GM21825 (cell line): ENCODE results near the gene GLYATL1B.
"Not testable (repeated sequence)": the region's sequence is repeated elsewhere in the genome, so short reads cannot be mapped to it uniquely, and the experiment has no call there.

Source experiments
- ATAC-seq: cut with Tn5 transposase; IDR thresholded peaks from one replicate; pipeline ENCODE4 v1.9.1; 2021; ENCODE audit warnings: mild to moderate bottlenecking, moderate library complexity; ENCODE audit not compliant: unreplicated experiment

The GLYATL1B gene

DNA sequence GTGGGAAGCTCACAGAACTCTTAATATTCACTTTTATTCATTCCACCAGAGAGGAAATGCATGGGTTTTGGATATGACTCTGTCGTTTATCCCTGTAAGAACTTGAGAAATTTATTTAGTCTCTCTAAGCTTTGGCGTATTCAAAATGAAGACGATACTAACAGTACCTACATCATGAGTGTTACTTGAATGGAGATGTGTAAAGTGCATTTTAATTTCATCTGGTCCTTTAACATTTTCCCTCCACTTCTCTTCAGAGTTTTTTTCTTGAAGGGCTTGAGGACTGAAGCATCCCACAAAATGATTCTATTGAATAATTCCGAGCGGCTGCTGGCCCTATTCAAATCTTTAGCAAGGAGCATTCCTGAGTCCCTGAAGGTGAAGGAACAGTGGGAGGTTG lies at the start of gene GLYATL1B:
GLYATL1B (plus strand) TSS at position 301 of the 400 bp plus-strand sequence; CDS start at position 301, 0 bp downstream.
- ATAC-seq, result not testable (repeated sequence)

GRCh38 chr11:59036542-59036941 lies 49.6 kb upstream of the GLYATL1B start:
- ATAC-seq, result not testable (repeated sequence)

GRCh38 chr11:59037434-59037833 lies 48.7 kb upstream of the GLYATL1B start:
- ATAC-seq, result not testable (repeated sequence)

GRCh38 chr11:59040607-59041006 lies 45.5 kb upstream of the GLYATL1B start:
- ATAC-seq, result no peak

DNA sequence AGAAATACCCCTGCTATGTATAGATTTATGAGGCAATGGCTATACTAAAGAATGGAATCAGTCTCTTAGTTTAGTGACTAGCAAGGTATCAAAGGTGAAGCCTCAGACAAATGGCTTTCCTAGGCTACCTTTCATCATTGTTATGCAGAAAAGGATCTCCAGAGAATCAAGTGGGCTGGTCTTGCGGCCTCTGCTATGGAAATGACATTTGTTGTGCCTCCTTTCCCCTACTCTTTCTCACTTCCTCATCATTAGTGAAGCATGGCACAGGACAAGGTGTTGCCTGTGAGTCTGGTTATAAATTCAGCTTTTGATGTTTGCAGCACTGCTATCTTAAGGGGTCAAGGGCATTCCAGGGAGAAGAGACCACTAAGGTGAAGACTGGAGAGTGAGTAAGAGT lies 34.7 kb upstream of the GLYATL1B start:
- ATAC-seq, result peak; percentile 58

DNA sequence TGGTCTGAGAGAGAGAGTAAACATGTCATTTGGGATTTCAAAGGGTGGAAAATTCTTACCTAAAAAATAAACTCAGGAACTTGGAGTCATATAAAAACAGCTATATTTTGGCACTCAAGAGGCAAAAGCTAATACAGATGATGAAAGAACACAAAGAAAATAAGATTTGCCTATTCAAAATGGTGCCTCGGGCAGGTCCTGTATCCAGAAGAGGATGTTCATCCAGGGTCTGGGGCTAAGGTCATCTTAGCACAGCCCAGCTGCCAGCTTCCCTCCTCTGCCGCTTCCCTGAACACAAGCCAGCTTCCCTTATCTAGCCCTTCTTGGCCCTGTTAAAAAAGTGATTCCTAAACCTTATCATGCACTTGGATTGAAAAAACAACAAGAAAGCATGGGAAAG lies 33.8 kb upstream of the GLYATL1B start:
- not testable (repeated sequence) for ATAC-seq

DNA sequence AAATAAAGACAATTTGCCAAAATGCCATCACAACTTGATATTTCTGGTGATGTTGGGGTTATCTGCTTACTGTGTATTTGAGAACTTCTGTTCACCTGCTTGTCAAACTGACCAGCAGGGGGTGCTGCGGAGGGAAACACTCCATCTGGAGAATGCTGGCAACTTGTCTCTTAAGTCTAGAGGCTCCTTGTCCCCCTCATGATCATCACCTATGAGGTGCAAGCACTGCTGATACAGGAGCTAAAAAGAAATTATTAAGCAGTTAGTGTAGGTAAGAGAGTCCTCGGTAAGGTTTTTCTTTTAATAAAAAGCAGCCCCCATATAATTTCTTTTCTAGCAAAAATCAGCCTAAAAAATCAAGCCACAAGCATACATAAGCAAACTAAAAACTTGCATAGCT lies 32.7 kb upstream of the GLYATL1B start:
- ATAC-seq, result peak; percentile 51

DNA sequence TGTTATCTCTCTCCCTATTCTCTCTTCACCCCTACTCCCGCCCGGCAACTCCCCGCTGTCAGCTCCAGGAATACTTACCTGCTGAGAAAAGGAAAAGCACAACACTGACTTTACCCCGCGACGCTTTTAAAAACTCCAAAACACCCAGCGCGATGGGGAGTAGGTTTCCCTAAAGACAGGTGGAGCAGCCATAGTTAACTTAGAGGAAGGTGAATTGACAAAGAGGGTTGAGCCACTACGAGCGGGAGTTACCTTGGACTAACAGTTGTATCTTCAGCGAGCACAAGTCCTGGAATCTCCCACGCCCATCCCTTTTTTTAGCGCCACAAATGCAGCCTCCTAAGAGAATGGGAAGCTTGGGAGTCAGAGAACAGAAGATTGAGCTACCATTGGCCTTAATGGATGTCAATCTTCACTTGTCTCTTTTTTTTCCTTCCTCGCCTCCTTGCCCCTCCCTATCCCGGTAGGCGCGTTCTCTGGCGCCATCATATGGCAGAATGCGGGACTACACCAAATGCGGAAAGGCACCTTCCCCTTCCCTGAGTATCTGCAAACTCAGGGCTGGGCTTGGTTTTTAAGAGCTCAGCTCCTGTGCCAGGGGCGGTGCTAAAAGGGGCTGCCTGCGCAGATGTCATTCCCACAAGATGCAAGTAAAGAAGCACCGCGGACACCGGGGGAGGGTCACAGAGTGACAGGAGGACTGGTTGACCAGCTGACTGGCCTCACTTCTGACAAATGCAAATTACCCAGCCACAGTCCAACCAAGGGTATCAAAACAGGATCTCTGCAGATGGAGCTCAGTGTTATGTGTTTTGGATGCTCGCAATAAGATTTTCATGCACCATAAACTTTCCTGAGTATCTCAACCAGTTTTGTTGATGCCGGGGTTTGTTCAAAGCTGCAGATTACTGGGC lies 27.7 kb upstream of the GLYATL1B start:
- peak; percentile 89 for ATAC-seq

DNA sequence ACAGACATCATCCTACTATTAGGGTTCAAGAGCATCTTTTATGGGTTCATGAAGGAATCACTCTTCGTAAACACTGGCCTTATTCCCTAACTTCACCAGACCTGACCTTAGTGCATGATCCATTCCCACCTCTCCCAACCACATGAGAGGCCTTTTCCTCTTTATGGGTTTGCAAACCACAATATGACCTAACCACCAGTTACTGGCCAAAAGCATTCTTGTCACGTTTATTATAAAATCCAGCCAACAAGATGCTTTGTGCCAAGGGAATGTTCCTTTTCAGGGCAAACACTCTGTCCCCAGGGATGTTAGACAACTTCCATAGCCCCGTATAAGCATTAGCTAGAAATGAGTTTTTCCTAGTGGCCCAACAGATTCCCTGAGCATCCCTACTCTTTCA lies 26.0 kb upstream of the GLYATL1B start:
- ATAC-seq, result not testable (repeated sequence)

GRCh38 chr11:59062602-59063529 lies 23.2 kb upstream of the GLYATL1B start:
- no peak for ATAC-seq

DNA sequence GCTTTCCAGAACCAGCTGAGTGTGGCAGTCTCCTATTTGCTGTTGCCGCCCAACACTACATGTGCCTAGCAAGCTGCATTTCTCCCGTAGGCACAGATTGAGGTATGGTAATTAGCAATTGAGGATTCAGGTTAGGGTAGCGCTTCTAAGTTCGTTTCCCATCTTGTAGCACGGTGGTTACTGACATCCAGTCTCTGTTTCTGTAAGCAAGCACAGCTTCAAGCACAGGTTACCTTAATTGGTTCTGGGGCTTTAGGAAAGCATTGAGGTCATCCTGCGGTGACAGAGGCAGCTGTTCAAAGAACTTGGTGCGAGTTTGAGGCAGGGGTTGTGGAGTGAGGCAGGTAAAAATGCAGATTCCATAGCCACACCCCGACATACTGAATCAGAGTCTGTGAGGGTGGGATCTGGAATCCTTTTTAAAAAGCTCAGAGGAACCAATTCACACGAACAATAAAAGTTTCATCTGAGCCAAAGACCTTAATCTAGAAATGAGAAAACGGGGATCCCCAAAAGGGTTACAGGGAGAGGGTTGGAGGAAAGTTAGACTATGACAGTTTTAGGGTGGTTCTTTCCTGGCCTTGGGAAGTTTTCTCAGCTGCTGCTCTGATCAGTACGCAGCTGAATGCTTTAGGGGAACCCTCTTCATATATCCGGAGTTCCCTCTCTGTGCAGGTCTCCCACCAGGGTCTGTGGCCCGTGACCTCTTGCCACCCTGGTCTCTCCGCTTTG lies 21.9 kb upstream of the GLYATL1B start:
- ATAC-seq, result not testable (repeated sequence)

DNA sequence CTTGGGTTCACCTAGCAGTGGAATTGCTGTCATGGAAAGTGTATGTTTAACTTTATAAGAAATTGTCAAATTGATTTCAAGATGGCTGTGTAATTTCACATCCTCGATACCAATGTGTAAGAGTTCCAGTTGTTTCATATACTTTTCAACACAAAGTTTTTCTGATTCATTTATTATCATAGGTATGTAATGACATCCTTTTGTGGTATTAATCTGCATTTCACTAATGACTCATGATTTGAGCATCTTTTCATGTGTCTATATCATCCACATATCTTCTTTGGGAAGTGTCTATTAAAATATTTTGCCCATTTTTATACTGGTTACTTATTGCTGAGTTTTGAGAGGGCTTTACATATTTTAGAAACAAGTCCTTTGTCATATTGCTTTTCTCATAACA lies 17.0 kb upstream of the GLYATL1B start:
- no peak for ATAC-seq

GRCh38 chr11:59076876-59077571 lies 9.1 kb upstream of the GLYATL1B start:
- ATAC-seq, result peak; percentile 90

DNA sequence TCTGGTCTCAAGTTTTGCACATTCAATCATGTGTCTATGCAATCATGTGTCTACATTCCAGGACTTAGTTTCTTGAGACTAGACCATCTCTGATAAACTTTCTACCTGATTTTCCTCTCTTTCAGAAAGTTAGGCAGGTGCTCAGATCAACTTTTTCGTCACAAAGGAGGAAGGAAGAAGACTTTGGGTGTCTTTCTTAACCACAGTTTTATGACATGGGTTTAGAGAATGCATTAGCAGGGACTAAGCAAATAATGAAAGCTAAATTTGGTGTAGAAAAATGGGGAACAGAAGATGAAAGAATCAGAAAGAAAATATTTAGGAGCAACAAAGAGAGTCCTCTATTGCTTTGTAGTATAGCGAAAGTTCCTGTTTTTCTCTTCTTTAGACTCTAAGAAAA lies 7.7 kb upstream of the GLYATL1B start:
- no peak for ATAC-seq

DNA sequence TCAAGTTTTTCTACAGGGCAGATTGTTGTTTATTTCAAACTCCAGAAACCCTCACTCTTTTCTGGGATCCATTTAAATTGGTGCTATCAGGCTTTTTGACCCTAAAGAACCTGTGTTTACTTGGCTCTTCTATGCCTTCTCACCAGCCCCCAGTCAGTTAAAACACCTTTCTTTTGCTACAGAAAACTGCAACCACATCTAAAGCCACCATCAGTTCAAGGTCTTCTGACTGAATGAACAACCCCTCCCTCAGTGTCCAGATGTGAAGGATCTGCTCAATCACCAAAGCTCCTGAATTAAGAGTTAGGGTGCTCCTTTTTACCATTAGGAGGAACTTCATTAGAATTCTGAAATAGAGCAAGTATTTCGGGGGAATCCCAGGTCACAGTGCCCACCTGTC lies 7.0 kb upstream of the GLYATL1B start:
- ATAC-seq, result no peak

- not testable (repeated sequence) for ATAC-seq
Observed at GRCh38 chr11:59080421-59080820, 5.7 kb upstream of the GLYATL1B start.

GRCh38 chr11:59081430-59082020 lies 4.6 kb upstream of the GLYATL1B start:
- not testable (repeated sequence) for ATAC-seq

- ATAC-seq, result no peak
Observed at GRCh38 chr11:59088162-59088561, 2.1 kb downstream of the GLYATL1B start.

DNA sequence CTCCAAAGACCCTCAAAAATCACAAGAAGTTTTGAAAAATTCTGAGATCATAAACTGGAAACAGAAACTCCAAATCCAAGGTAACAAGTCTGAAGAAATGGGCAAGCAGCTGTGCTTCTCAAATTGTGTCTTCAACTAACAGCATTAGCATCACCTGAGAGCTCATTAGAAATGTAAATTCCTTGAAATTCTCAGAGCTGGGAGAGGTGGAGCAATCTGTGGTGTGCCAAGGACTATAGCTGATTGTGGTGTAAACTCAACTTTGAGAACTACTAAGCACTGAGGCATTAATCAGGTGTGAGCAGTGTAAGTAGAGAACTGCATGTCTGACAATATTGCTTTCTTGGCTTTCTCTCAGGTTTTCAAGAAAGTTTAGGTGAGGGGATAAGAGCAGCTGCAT lies 7.5 kb downstream of the GLYATL1B start:
- ATAC-seq, result not testable (repeated sequence)

GRCh38 chr11:59095225-59095624 lies 9.1 kb downstream of the GLYATL1B start:
- peak; percentile 88 for ATAC-seq
